Loucy (cell line): Measurements from ENCODE around the gene HEPACAM.

Experiments used
- H2AFZ ChIP-seq: fragments of 200-600 bp; sonication (generic); 2 replicates; pipeline ENCODE4 v1.6.0; 2016; ENCODE audit warnings: antibody characterized with exemption, mild to moderate bottlenecking, low read length, moderate library complexity
- H3F3A ChIP-seq: fragments of 200-600 bp; 2 replicates; pipeline ENCODE4 v1.6.0; 2016; ENCODE audit warnings: antibody characterized with exemption, low read depth, mild to moderate bottlenecking
- H3K27me3 ChIP-seq: fragments of 200-600 bp; sonication (generic); 2 replicates; pipeline ENCODE4 v1.6.1; 2014; ENCODE audit warnings: low read length, mild to moderate bottlenecking; ENCODE audit not compliant: insufficient read depth, poor library complexity, severe bottlenecking
- H3K36me3 ChIP-seq: fragments of 200-600 bp; sonication (generic); 2 replicates; pipeline ENCODE4 v1.6.1; 2016; ENCODE audit warnings: low read length; ENCODE audit not compliant: insufficient read depth
- H3K4me1 ChIP-seq: fragments of 200-600 bp; sonication (generic); 2 replicates; pipeline ENCODE4 v1.5.1; 2014; ENCODE audit warnings: low read length, mild to moderate bottlenecking; ENCODE audit not compliant: insufficient read depth, poor library complexity, severe bottlenecking
- H3K4me2 ChIP-seq: fragments of 200-600 bp; sonication (generic); 2 replicates; pipeline ENCODE4 v1.6.0; 2014; ENCODE audit warnings: antibody characterized with exemption, low read length, low read depth, mild to moderate bottlenecking; ENCODE audit not compliant: poor library complexity, severe bottlenecking
- H3K4me3 ChIP-seq: fragments of 200-600 bp; sonication (generic); 2 replicates; pipeline ENCODE4 v1.5.1; 2014; ENCODE audit warnings: low read length, mild to moderate bottlenecking, mixed read lengths; ENCODE audit not compliant: poor library complexity, severe bottlenecking
- H3K79me2 ChIP-seq: fragments of 200-600 bp; sonication (generic); 2 replicates; pipeline ENCODE4 v1.6.1; 2014; ENCODE audit warnings: low read length; ENCODE audit not compliant: insufficient read depth
- H3K9ac ChIP-seq: fragments of 200-600 bp; sonication (generic); 2 replicates; pipeline ENCODE4 v1.6.0; 2014; ENCODE audit warnings: mild to moderate bottlenecking, low read depth, low read length, moderate library complexity; ENCODE audit not compliant: poor library complexity, severe bottlenecking
- H3K9me2 ChIP-seq: fragments of 200-600 bp; sonication (generic); replicated peaks from 2 replicates; pipeline ENCODE4 v1.6.1; 2016; ENCODE audit warnings: low read depth, low read length, mixed read lengths
- H3K9me3 ChIP-seq: fragments of 200-600 bp; sonication (generic); 2 replicates; pipeline ENCODE4 v1.6.1; 2014; ENCODE audit warnings: mild to moderate bottlenecking, antibody characterized with exemption, low read length, low read depth; ENCODE audit not compliant: insufficient read depth
- H4K20me1 ChIP-seq: fragments of 200-600 bp; sonication (generic); 2 replicates; pipeline ENCODE4 v1.6.0; 2014; ENCODE audit warnings: antibody characterized with exemption, low read length, mild to moderate bottlenecking; ENCODE audit not compliant: insufficient read depth, poor library complexity, severe bottlenecking
- CTCF ChIP-seq: fragments of 200-600 bp; sonication (generic); conservative IDR thresholded peaks from 2 replicates; pipeline ENCODE4 v1.5.1; 2014; ENCODE audit warnings: mild to moderate bottlenecking, antibody characterized with exemption, low read length
- EZH2phosphoT487 ChIP-seq: fragments of 200-600 bp; IDR thresholded peaks from 2 replicates; pipeline ENCODE4 v1.6.1; 2018; ENCODE audit warnings: antibody characterized with exemption, mild to moderate bottlenecking, moderate library complexity, borderline replicate concordance

HEPACAM gene

GRCh38 chr11:124890683-124891372 is 45.0 kb downstream of the HEPACAM start:
- Histone ChIP-seq H2AFZ (no peak overlapping the region), H3K79me2 (no peaks in the 10 kb centered on the region), H3K9me2 (no peaks in the 10 kb centered on the region), H3K4me1 (no peaks in the 10 kb centered on the region), H4K20me1 (no peaks in the 10 kb centered on the region), H3K9ac (no peak overlapping the region), H3K9me3 (no peaks in the 10 kb centered on the region), H3K4me2 (no peak overlapping the region), H3K27me3 (no peaks in the 10 kb centered on the region), H3K4me3 (no peak overlapping the region), H3K36me3 (no peaks in the 10 kb centered on the region), H3F3A (no peaks in the 10 kb centered on the region)
- TF ChIP-seq CTCF (no peak), EZH2phosphoT487 (no peak)

DNA sequence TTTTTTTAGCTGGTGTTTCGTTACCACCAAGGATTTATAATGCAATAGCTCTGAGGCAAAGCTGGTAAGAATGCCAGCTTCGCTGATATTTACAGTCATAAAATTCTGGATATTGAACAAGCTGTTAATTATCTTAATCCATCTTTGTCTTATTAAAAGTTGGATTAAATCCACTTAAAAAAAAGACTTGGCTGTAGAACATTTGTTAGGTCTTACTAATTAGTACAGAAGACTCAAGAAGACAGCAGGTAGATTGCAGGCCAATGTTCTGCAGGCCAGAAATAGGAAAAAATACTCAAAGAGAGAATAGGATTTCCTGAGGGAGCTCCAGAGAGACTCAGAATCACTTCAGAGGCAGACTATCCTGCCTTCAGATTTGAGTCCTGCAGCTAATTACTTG is 45.7 kb downstream of the HEPACAM start:
- H3F3A ChIP-seq = no peaks in the 10 kb centered on the region

DNA sequence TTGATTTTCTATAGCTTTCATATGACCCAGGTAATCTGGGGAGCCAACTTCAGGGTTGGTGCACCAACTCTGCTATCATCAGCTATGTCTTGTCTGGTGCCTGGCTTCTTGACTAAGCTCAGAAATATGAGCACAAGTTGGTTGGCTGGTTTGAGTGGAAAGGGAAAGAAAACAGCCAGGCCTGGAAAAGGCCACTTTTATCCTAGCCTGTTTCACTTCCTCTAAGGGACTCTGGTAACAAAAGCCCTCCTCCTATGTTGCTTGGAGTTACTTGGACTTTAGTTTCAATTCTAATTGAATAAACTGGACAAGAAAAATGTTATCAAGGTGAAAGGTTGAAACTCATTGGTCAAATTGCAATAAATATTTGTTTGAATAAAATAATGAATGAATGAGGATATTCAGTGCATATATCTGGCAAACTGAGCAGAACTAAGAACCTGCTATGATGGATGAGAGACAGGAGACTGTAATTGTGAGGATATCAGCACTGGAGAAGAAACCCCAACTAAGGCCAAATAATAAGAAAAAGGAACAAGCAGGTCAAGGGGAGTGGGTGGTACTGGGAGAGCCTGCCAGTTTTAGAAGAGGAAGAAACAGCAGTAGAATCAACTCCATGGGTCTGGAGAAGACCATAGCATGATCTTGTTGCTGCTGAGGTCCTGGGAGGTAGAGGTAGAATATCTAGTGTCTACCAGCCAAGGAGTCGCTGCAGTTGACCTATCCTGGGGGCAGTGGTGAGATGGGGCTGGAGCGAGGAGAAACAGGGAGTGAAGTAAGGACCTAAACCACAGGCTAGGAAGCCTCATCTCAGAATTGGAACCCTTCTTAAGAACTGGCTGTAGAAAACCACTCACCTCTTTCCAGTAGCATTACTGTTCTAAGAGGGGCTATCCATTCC is 46.4 kb downstream of the HEPACAM start:
- H3K79me2 ChIP-seq = no peaks in the 10 kb centered on the region
- H4K20me1 ChIP-seq = no peaks in the 10 kb centered on the region
- H3K9ac ChIP-seq = no peak overlapping the region
- no peak overlapping the region for H3K4me3 ChIP-seq
- TF ChIP-seq EZH2phosphoT487 (no peak), CTCF (no peak)
- H3F3A ChIP-seq = no peaks in the 10 kb centered on the region
- no peaks in the 10 kb centered on the region for H3K4me1 ChIP-seq
- no peaks in the 10 kb centered on the region for H3K27me3 ChIP-seq
- H3K9me2 ChIP-seq = no peaks in the 10 kb centered on the region
- H3K36me3 ChIP-seq = no peaks in the 10 kb centered on the region
- no peak overlapping the region for H3K4me2 ChIP-seq
- H2AFZ ChIP-seq = no peak overlapping the region
- H3K9me3 ChIP-seq = no peaks in the 10 kb centered on the region

More for the DNA sequence above, 45.7 kb downstream of the HEPACAM start:
- Histone ChIP-seq H3K36me3 (no peaks in the 10 kb centered on the region), H3K27me3 (no peaks in the 10 kb centered on the region), H3K9me3 (no peaks in the 10 kb centered on the region), H3K4me2 (no peak overlapping the region), H4K20me1 (no peaks in the 10 kb centered on the region), H2AFZ (no peak overlapping the region), H3K4me3 (no peak overlapping the region), H3K9me2 (no peaks in the 10 kb centered on the region), H3K4me1 (no peaks in the 10 kb centered on the region), H3K79me2 (no peaks in the 10 kb centered on the region), H3K9ac (no peak overlapping the region)
- TF ChIP-seq CTCF = no peak
- TF ChIP-seq EZH2phosphoT487 = no peak
